Measurements from ENCODE around the gene KCNB1. TPM values are rescaled to one million over a fixed set of nuclear protein-coding genes. Genes with fewer than 3 reads are reported as not detected.

The KCNB1 gene
- total and polyA plus RNA-seq, 2 donors (not counting 1 experiment from before 2014, with no cell fraction given): under 0.01 to 0.07 TPM

- Histone ChIP-seq H3K36me3 (ENCODE audit: control insufficient read depth, insufficient read depth, low read length) (no peaks in the 10 kb centered on the region), H3K79me2 (ENCODE audit: control insufficient read depth, insufficient read depth, low read length) (no peaks in the 10 kb centered on the region), H3K4me3 (replicated peaks in 1 of 4; ENCODE audit: control extremely low read depth in 1 of 4, insufficient read depth in 1 of 4, low read depth in 3 of 4, low read length in 4 of 4) (no peak overlapping the region), H3K9me3 (ENCODE audit: control insufficient read depth, insufficient read depth, low read depth, low read length) (no peaks in the 10 kb centered on the region), H3K4me1 (ENCODE audit: control insufficient read depth, extremely low read depth, insufficient read depth, low read length) (no peaks in the 10 kb centered on the region), H3K4me2 (ENCODE audit: extremely low read depth, insufficient read depth, low read length) (no peak overlapping the region), H2AFZ (ENCODE audit: low read length) (no peak overlapping the region), H3K27me3 (ENCODE audit: control insufficient read depth, insufficient read depth, low read length) (peaks cover 4% of the 10 kb centered on the region), H4K20me1 (ENCODE audit: control insufficient read depth, extremely low read depth, insufficient read depth, low read length) (no peaks in the 10 kb centered on the region), H3K27ac (ENCODE audit: insufficient read depth, low read length) (no peak overlapping the region), H3K9ac (ENCODE audit: insufficient read depth, low read length) (no peak overlapping the region)
- TF ChIP-seq CTCF (conservative IDR thresholded peaks at IDR 0.05 in 1 of 2, IDR thresholded peaks at IDR 0.05 in 1 of 2; ENCODE audit: low read depth in 1 of 2, low read length in 2 of 2) (no peak), EZH2 (IDR thresholded peaks at IDR 0.05; ENCODE audit: low read length, missing control alignments) (no peak)
- DNase-seq (ENCODE audit: low read depth in 2 of 2): no peak
These were observed 77.3 kb downstream of the KCNB1 start for GRCh38 chr20:49405062-49405683.

- H3K9me3 ChIP-seq (ENCODE audit: control insufficient read depth, insufficient read depth, low read depth, low read length): no peaks in the 10 kb centered on the region
- H2AFZ ChIP-seq (ENCODE audit: low read length): no peak overlapping the region
- H3K27ac ChIP-seq (ENCODE audit: insufficient read depth, low read length): no peak overlapping the region
- H3K4me1 ChIP-seq (ENCODE audit: control insufficient read depth, extremely low read depth, insufficient read depth, low read length): no peaks in the 10 kb centered on the region
- no peak overlapping the region for H3K4me3 ChIP-seq (replicated peaks in 1 of 4; ENCODE audit: control extremely low read depth in 1 of 4, insufficient read depth in 1 of 4, low read depth in 3 of 4, low read length in 4 of 4)
- H3K36me3 ChIP-seq (ENCODE audit: control insufficient read depth, insufficient read depth, low read length): no peaks in the 10 kb centered on the region
- TF ChIP-seq EZH2 (IDR thresholded peaks at IDR 0.05; ENCODE audit: low read length, missing control alignments) (no peak), CTCF (conservative IDR thresholded peaks at IDR 0.05 in 1 of 2, IDR thresholded peaks at IDR 0.05 in 1 of 2; ENCODE audit: low read depth in 1 of 2, low read length in 2 of 2) (no peak)
- no peak for DNase-seq (ENCODE audit: low read depth in 2 of 2)
- H4K20me1 ChIP-seq (ENCODE audit: control insufficient read depth, extremely low read depth, insufficient read depth, low read length): no peaks in the 10 kb centered on the region
- H3K27me3 ChIP-seq (ENCODE audit: control insufficient read depth, insufficient read depth, low read length): peaks cover 4% of the 10 kb centered on the region
- H3K4me2 ChIP-seq (ENCODE audit: extremely low read depth, insufficient read depth, low read length): no peak overlapping the region
- no peak overlapping the region for H3K9ac ChIP-seq (ENCODE audit: insufficient read depth, low read length)
- no peaks in the 10 kb centered on the region for H3K79me2 ChIP-seq (ENCODE audit: control insufficient read depth, insufficient read depth, low read length)
These were observed 78.0 kb downstream of the KCNB1 start for GRCh38 chr20:49404461-49404860.

DNA sequence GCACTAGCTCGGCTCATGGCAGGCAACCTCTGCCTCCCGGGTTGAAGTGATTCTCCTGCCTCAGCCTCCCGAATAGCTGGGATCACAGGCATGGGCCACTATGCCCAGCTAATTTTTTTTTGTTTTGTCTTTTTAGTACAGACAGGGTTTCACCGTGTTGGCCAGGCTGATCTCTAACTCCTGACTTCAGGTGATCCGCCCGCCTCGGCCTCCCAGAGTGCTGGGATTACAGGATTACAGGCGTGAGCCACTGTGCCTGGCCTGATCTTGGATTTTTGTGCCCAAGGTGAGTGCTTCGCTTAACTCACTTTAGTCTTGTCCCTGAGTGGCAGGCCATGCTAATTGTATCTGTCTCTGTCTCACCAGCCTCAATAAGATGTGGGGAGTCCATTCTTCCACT lies 78.6 kb downstream of the KCNB1 start:
- Histone ChIP-seq H4K20me1 (ENCODE audit: control insufficient read depth, extremely low read depth, insufficient read depth, low read length) (no peaks in the 10 kb centered on the region), H3K4me3 (replicated peaks in 1 of 4; ENCODE audit: control extremely low read depth in 1 of 4, insufficient read depth in 1 of 4, low read depth in 3 of 4, low read length in 4 of 4) (no peak overlapping the region), H3K9me3 (ENCODE audit: control insufficient read depth, insufficient read depth, low read depth, low read length) (no peaks in the 10 kb centered on the region), H3K79me2 (ENCODE audit: control insufficient read depth, insufficient read depth, low read length) (no peaks in the 10 kb centered on the region), H3K4me1 (ENCODE audit: control insufficient read depth, extremely low read depth, insufficient read depth, low read length) (no peaks in the 10 kb centered on the region), H3K36me3 (ENCODE audit: control insufficient read depth, insufficient read depth, low read length) (no peaks in the 10 kb centered on the region), H3K27me3 (ENCODE audit: control insufficient read depth, insufficient read depth, low read length) (peaks cover 4% of the 10 kb centered on the region), H3K4me2 (ENCODE audit: extremely low read depth, insufficient read depth, low read length) (no peak overlapping the region), H3K27ac (ENCODE audit: insufficient read depth, low read length) (no peak overlapping the region), H3K9ac (ENCODE audit: insufficient read depth, low read length) (no peak overlapping the region), H2AFZ (ENCODE audit: low read length) (no peak overlapping the region)
- no peak for DNase-seq (ENCODE audit: low read depth in 2 of 2)
- TF ChIP-seq EZH2 (IDR thresholded peaks at IDR 0.05; ENCODE audit: low read length, missing control alignments): no peak
- TF ChIP-seq CTCF (conservative IDR thresholded peaks at IDR 0.05 in 1 of 2, IDR thresholded peaks at IDR 0.05 in 1 of 2; ENCODE audit: low read depth in 1 of 2, low read length in 2 of 2): no peak

All from fibroblast of lung (primary cell).